ENCODE results near the gene AIFM3.

DNA sequence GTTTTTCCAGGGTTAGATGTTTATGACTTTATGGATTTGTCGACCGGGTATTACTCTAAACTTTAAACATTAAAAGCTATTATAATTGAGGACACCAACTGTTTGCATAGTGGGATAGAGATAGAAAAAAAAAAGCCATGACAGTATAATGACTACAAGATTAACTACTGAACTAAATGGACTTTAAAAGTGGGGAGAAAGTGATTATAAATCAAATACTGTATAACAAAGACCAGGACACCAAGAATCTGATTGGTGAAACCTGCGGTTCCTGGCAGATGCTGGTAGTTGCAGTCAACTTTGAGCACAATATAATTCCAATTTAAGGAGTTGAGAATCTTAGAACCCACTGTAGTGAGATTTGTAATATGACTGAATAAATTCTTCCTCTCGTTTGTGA, 47.3 kb upstream of the AIFM3 start:
- TF ChIP-seq, protein P1, sequence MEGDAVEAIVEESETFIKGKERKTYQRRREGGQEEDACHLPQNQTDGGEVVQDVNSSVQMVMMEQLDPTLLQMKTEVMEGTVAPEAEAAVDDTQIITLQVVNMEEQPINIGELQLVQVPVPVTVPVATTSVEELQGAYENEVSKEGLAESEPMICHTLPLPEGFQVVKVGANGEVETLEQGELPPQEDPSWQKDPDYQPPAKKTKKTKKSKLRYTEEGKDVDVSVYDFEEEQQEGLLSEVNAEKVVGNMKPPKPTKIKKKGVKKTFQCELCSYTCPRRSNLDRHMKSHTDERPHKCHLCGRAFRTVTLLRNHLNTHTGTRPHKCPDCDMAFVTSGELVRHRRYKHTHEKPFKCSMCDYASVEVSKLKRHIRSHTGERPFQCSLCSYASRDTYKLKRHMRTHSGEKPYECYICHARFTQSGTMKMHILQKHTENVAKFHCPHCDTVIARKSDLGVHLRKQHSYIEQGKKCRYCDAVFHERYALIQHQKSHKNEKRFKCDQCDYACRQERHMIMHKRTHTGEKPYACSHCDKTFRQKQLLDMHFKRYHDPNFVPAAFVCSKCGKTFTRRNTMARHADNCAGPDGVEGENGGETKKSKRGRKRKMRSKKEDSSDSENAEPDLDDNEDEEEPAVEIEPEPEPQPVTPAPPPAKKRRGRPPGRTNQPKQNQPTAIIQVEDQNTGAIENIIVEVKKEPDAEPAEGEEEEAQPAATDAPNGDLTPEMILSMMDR (IDR thresholded peaks at IDR 0.05), result no peak
- no peak for TF ChIP-seq POLR2A (IDR thresholded peaks at IDR 0.05)
